Choroid plexus epithelial cell (primary cell): ENCODE results near the gene CILP2.
A peak's percentile ranks its signal among the peaks of the same experiment; 100 is the strongest.

Source experiments
- DNase-seq: peaks from one replicate; pipeline ENCODE4 v3.0.0-alpha.2; 2010; ENCODE audit warnings: low read depth
- H3K4me3 ChIP-seq: 2 replicates; pipeline ENCODE4 v1.5.1; 2011; ENCODE audit warnings: low read depth, mild to moderate bottlenecking, control low read depth, low read length, moderate library complexity
- CTCF ChIP-seq: conservative IDR thresholded peaks from 2 replicates; pipeline ENCODE4 v1.5.1; 2011; ENCODE audit warnings: low read depth, mild to moderate bottlenecking, control low read depth, inconsistent platforms, low read length, moderate library complexity

The CILP2 gene

GRCh38 chr19:19547674-19548336 lies 9.7 kb downstream of the CILP2 start:
- no peak for TF ChIP-seq CTCF
- DNase-seq: no peak
- no peak overlapping the region for H3K4me3 ChIP-seq

DNA sequence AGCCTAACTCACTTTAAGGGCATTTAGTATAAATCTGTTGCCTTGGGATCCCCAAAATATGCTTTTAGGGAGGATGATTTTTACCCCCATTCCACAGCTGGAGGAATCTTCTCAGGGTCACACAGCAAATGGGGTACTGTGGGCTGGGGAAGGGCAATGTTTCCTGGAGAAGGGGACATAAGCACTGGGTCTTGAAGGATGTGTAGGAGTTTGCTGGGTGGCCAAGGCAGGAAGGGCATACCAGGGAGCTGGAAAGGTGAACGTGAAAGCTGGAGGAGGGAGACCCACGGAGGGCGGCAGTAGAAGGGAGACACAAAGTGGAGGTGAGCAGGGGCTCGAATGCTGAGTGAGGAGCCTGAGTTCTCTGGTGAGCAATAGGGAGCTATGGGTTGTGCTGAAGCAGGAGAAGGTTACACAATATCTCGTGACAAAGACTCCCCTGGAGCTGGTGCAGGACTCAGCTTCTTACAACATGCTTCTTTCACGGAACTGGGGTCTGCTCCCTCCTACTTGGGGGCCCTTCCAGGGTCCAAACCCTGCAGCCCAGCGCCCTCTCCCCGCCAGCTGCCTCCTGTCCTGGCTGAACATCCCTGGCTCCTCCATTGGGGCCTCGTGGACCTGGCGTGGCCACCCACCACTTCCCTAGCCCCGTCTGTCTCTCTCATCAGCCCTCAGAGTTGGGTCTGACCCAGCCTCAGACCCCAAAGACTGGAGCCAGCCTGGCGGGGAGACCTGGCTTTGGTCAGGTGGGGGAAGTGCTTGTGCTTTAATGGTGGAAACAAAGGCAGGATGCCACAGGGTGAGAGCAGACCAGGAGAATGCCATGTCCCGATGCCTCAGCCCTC lies 11.1 kb downstream of the CILP2 start:
- DNase-seq: peak; percentile 34
- no peak for TF ChIP-seq CTCF
- H3K4me3 ChIP-seq: no peak overlapping the region

DNA sequence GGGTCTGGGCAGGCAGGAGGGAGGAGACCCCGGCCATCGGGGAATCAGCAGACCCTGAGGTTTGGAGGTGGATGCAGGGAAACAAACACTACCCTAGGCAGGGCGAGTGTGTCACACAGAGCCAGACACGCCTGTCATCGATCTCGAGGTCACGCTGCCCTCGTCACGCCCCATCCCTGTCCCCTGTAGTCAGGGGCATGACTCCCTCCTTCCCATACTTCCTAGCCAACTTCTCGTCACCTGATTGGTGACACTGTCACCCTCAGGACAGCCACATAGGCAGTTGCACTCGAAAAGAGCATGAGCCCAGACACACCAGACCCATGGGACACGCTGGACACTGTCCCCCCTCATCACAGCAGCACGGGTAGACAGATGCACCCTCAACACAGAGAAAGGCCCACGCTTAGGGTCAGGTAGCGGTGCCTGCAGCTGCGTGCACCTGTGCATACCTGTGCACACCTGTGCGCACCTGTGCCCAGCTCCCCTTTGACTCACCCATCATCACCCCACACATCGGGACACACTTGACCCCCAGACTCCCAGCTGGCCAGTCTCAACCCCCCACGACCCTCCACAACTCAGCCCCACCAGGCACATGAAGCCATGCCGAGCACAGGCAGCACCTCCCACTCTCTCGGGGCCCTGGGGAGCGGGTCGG lies 11.9 kb downstream of the CILP2 start:
- no peak overlapping the region for H3K4me3 ChIP-seq
- DNase-seq: no peak
- no peak for TF ChIP-seq CTCF

DNA sequence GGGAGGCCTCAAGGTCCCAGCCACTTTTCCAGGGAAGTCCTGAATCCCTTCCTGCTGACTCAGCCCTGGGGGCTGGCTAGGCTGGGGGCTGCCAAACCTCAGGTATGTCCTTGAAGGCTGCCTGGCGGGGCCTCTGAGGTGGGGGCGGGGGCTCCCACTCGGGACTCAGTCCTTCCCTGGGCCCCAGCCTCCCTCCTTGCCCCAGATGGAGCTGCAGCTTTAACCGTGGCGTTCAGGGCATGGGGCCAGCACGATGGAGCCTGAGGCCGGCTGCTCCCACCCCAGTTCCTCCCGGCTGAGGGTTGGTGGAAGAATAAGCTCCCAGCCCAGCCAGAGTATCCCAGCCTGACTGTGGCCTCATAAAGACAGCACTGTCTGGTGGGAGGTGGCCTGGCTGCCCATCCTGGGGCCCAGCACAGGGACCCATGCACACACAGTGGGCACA lies 12.4 kb downstream of the CILP2 start:
- no peak overlapping the region for H3K4me3 ChIP-seq
- peak; percentile 53 for DNase-seq
- no peak for TF ChIP-seq CTCF

GRCh38 chr19:19550972-19551852 lies 13.1 kb downstream of the CILP2 start:
- DNase-seq: no peak
- no peak for TF ChIP-seq CTCF
- H3K4me3 ChIP-seq: no peak overlapping the region

DNA sequence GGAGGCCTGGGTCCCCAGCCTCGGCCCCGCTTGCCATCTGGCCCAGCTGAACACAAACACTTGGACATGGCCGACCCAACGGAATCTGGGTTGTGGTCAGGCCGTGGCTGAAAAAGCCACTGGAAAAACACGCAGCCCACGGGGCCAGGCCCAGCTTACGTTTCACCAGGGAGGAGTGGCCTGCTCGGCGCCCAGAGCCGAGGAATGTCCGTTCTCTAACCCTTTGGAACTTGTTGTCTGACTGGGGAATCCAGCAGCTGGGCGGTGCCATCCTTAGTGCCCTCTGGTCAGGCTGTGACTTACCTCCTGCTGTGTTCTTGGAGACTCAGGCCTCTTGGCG lies 13.8 kb downstream of the CILP2 start:
- no peak overlapping the region for H3K4me3 ChIP-seq
- no peak for TF ChIP-seq CTCF
- DNase-seq: peak; percentile 50
